NCI-H1105 (cell line): ENCODE measurements around the gene DPF3.

Source experiments
- DNase-seq: peaks from one replicate; lab custom pipeline; 2025; lab: John Stamatoyannopoulos, UW

The DPF3 gene

DNA sequence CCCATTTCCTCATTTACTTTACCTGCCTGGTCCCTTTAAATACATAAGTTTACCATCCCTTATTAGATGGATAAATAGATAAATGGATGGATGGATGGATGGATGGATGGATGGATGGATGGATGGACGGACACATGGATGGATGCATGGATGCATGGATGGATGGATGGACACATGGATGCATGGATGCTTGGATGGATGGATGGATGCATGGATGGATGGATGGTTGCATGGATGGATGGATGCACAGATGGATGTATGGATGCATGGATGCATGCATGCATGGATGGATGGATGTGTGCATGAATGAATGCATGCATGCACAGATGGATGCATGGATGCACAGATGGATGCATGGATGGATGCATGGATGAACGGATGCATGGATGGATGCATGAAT, 93.6 kb downstream of the DPF3 start:
- DNase-seq, result no peak

DNA sequence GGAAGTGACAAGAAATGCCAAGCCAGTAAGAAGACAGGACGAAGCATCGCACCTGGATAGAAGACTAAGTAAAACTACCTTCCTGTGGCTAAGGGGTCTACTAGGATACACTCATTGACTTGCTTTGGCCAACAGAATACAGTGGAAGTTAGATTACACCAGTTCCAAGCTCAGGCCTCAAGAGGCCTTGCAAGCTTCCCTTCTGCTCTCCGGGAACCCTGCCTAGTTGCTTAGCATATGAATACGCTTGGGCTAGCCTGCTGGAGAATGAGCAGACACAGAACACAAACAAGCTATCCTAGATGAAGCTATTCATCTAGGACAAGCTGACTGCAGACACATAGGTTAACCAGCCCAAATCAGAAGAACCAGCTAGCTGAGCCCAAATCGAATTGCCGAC, 97.0 kb downstream of the DPF3 start:
- no peak for DNase-seq

DNA sequence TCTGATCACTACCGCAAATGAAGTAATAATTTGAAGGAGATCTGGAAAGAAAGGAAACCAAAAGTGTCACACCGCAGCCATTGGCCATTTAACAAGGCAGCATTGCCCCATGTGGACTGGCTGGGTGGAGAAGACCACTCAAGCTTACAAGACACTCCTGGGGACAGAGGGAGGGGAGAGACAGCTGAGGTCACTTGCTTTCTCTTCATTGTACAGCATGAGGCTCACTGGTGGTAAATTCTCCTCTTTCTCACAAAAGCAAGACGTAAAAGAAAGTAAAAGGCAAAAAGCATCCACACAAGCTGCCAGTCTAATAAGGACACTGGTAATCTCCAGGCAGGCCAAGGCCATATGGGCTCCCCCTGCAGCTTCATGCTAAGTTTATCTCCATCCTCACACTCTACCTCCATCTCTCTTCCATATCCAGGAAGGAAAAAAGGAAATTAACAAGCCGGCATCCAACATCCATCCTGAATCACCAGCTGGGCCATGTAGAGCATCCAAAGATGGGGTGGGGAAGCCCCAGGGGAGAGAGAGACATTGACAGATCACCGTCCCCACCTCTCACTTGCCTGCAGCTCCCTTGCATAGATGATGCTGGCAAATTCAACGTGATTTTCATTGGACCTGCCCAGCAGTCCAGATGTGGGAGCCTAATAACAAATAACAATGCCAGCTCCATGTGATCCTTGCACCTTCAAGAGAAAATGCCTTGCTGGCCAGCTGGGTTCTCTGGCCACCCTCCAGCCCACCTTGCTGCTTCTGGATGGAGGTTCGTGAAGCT, 100.6 kb downstream of the DPF3 start:
- DNase-seq, result no peak

DNA sequence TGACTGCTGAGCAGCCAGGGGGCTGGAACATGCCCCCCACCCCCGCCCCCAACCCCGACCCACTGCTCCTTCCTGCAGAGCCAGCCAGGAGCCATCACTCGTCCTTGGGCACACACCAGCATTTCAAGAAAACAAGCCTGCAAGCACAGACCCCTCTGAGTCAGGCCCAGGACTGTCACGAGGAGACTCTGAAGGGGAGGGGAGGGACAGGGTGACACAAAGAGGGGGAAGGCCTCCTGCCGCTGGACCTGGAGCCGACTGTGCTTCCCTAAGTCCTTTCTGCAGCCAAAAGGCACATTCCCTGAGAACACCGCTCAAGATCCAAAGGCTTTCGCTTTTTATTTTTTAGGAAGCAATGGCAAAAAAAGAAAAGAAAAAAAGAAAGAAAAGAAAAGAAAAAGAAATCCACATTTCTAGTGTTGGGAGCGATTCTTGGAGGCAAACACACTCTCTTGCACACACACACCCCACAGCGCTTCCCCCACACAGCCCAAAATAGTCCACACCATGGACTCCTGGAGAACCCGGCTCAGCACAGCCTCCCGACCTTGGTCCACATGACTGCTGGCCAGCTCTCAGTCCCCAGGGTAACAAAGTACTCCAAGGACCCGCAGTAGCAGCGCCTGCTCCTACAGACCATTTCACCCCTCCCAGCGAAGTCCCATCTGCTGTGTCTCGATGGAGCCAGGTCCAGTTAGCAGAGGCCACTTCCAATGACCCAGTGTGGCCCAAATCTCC, 101.7 kb downstream of the DPF3 start:
- no peak for DNase-seq

DNA sequence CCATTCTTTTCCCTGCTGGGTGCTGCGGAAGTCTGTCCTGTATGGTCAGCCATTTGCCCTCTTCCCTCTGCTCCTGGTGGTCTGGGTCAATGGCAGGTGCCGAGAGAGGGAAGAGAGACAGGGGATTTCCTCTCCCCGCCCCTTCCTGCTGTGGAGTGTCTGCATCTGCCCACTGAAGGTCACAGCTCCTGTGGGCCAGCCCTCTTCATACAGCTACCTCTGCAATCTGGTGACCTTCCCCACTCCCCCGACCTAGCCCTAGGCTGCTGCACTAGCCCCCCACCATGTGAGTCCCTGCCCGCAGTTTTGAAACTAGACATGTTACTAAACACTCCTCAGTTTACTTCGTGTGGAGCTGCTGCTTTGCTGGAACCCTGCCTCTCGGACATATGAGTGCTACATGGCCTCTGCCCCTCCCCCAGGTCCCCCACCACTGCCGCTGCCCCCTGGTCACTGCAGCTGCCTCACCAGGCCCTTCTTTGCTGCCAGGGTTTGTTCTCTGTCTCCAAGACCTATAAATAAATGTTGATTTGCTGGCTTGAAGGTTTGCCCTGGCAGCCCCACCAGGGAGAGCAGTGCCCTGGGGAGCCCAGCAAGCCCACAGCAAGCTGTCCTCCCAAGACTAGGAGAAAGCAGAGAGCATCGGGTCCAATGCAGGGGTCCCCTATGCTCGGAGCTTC, 102.9 kb downstream of the DPF3 start:
- no peak for DNase-seq

DNA sequence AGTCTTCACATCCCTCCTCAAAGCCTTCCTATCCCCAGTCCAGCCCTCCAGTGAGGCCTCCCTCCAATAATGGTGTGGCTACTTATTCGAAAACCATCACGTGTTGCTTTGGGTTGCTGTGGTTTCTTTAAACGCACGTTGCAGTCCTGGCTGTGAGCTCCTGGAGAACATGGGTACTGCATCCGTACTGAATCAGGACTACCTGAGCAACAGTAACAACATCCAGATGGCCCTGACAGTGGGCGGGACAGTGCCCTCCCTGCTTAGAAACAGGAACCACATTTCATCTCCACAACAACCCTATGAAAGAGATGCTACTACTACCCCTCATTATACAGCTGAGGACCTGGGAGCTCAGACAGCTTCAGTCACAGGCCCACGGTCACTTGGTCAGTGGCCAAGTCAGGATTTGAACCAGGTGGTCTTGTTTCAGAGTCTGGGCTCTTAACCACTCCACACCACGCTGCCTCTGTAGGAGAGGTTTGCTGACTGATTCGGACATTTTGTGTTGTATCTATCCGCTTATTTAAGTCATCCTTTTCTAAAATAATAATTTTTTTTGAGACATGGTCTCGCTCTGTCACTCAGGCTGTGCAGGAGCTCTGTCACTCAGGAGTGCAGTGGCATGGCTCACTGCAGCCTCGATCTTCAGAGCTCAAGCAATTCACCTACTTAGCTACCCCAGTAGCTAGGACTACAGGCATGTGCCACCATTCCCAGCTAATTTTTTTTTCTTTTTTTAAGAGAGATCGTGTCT, 104.8 kb downstream of the DPF3 start:
- no peak for DNase-seq

DNA sequence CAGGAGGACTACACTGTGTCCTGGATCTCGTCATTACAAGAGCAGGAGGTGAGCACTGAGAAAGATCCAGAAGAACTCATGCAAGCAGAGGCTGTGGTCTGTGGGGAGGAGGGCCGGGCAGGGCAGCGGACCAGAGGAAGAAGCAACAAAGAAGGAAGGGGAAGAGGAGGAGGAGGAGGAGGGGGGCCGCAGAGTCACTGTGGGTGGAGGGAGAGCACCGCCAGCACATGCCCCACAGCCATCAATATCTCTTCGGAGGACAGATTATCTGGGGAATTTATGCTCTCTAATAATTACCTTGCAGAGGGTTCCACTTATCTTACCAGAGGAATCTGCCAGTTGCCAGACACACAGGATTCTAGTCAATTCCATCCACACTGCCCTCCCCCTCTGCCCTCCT, 105.6 kb downstream of the DPF3 start:
- DNase-seq, result no peak

DNA sequence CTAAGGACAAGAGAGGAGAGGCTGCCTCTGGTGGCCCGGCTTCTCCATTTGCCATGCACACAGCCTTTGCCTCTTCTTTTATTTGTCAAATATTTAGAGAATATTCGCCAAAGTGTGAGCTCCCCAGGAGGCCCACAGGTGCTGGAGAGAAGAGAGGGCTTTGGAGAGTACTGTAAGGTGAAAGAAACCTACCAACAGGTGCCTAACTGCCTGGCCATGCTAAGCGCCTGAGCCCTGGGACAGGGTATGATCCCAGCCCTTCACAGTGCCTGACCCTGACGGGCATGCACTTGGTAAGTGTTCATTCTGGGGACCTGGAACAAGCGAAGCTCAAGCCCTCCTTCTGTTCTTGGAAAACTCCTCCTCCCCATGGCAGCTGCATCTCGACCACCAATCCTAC, 106.1 kb downstream of the DPF3 start:
- DNase-seq, result no peak

DNA sequence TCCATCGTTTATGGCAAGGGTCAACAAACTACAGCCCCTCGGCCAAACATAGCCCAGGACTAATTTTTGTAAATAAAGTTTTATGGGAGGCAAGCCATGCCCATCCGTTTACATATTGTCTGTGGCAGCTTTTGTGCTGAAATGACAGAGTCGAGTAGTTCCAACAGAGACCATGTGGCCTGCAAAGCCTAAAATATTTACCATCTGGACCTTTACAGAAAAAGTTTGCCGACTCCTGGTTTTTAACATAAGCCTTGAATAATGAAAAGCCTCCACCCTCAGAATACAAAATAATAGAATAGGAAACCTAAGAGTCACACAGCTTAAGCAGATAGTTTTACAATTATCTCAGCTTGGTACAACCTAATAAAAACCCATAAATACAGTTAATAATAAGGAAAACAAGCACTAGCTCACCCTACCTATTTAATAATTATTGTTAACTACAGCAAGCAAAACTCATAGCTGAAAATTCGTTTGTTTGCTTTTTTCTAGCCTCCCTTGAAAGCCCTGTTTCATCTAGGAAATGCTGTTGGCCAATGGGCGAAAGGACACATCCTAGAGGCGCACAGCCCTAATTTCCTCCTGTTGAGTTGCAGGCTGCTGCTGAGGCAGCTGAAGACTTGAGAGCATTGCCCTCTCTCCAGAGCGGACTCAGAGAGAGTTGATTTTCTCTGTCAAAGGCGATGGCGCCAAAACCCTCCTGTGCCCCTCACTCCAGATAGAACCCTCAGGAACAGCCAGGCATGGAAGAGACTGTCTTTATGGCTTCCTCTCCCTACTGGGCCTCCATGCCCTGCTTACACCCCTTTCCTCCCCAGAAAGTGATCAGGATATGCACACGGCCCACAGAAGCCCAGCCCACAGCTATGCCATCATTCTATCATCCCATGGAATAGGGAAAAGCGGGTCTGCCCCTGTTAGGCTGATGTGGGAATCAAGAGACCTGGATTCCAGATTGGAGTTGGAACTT, 107.2 kb downstream of the DPF3 start:
- DNase-seq, result no peak

DNA sequence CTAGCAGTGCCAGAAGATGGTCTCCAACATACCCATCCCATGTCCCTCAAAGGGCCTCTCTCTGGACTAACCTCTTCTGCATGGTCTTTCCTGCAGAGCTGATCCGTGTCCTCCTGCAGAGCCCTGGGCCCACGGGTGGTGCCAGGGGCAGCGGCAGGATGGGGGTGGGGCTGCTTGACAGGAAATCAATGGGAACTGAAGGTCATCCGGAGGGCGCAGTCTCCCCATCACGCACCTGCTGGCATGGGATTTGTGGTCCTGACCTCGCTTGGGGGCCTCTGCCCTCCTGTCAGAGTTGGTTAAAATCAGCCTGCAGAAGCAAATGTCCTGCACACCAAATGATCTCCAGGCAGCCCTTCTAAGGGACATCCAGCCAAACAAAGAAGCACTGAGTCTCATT, 110.2 kb downstream of the DPF3 start:
- no peak for DNase-seq

DNA sequence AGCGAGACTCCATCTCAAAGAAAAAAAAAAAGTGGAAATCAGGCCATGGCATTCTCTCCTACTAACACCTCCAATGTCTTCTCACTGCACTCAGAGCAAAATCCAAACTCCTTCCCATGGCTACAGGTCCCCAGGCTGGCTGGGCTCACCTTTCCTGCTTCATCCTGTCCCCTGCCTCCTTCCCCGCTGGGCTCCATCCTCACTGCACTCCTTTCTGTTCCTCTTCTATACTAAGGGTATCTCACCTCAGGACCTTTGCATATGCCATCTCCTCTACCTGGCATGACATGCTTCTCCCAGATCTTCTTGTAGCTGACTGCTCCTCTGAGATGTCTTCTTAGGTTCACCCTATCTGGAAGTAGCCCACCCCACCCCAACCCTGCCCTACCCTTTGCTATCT, 111.1 kb downstream of the DPF3 start:
- no peak for DNase-seq

DNA sequence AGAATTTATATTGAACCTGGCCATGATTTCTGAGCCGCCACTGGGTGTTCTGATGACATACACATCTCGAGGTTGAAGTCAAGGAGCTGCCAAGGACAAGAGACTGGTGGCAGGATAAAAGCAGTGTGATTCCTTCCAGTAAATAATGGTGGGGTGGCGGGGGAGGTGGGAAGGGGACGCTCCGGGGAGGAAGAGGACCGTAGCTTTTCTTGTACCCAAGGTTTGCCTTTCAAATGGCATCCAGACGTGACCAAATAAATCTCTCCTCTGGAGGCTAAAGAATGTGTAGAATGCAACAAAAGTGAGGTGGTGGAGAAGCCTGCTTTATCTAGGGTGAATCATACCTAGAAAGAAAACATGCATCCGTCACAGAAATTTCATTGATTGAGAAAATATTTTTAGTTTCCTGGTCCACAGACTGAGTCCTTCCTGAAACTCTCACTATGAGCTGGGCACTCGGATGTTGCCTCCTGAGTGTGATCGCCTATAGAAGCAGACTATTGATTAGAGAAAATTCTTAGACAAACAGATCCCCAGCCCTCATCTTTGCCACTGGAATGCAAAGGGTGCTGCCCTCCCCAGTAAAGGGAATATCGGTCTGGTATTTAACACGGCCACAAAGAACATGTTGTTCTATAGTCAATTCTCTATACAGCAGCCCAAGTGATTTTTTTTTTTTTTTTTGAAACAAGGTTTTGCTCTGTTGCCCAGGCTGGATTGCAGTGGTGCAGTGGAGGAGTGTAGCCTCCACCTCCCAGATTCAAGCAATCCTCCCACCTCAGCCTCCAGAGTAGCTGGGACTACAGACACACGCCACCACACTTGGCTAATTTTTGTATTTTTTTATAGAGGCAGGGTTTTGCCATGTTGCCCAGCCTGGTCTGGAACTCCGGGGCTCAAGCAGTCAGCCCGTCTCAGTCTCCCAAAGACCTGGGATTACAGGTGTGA, 112.1 kb downstream of the DPF3 start:
- no peak for DNase-seq

DNA sequence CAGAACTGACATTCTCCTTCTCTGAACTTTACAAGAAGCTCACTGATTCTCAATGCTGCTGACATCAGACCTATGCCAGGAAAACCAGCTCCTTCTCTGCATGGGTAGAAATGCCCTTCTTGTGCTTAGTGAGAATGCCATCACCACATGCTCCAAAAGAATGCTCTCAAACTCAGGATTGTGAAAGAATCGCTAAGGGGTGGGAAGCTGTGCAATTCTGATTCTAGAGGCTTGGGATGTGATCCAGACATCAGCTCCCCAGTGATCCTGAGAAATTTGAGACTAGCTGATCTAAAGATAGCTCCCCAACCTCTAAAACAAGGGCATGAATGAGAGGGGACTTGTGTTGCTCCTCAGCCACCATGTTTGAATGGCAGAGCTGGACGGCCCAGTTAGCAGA, 113.2 kb downstream of the DPF3 start:
- DNase-seq, result no peak

DNA sequence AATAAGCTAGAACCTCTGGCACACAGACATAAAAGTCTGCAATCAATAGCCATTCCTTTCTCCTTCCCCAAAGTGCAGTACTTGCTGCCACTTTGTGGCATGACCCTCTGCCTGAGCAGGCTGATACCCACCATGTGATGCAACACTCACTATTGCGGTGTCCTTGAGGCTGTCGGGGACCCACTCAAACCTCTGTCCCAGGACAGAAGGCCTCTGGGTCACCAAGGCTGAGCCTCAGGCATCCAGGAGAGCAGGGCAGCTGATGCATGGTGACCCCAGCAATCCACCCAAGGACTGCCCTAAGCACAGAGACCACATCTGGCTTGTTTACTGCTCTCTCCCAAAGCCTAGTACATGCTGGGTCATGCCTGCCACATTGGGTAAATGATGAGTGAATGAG, 114.2 kb downstream of the DPF3 start:
- no peak for DNase-seq

DNA sequence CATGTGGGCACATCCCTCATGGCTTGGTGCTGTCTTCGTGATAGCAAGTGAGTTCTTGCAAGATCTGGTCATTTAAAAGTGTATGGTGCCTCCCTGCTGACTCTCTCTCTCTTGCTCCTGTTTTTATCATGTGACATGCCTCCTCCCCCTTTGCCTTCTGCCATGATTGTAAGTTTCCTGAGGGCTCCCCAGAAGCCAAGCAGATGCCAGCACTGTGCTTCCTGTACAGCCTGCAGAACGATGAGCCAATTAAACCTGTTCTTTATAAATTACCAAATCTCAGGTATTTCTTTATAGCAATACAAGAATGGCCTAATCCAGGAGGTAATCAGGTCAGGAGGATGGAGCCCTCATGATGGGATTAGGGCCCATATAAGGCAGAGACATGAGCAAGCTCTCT, 116.3 kb downstream of the DPF3 start:
- no peak for DNase-seq

DNA sequence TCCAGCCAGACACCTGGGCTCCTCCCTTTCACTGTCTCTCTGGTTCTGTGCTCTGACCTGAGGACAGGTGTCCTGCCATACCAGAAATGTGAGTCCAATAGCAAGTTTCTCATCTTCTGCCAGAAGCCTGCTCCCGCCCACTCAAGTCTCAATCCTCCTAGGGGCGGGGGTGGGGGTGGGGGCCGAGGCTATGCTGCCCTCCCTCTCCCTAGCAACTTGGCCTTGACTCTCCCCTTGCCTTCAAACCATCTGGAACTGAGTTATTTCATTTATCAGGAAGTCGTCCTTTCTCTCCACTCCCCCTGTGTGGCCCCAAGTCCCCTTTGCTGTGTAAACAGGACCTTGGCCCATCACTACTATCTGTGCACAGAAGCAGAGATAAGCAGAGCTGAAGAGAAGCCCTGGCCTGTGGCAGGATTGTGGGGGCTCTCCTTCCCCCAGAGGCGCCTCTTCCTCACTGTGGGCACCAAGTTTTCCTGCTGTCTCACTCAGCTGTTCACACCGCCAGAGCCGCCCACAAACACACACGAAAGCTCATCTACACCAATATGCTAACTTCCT, 117.1 kb downstream of the DPF3 start:
- no peak for DNase-seq

DNA sequence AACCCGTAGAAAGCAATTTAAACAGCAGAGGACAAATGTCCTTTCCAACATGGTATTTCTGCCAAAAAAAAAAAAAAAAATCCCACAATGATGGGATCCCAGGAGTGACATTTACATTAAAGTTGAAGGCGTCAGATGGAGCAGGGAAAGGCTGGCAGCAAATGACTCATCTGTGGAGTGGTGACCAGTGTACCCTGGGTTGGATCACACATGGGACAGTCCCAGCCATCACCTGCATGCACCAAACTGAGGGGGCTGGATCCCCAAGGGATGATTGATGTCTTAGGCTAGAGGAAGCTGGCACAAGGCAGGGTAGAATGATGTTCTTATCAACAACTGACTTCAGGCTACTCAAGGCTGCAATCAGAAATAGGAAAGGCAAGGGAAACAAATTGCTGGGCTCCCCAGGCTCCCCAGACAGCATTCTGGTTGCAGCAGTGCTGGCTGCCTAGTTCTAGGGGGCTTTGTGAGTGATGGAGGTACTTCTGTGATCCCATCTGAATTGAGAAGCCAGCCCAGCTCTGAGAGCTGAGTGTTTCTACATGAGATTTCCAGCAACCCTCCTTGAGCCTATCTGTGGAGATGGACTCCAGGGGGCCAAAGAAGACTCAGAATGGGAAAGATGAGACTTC, 117.9 kb downstream of the DPF3 start:
- DNase-seq, result no peak

DNA sequence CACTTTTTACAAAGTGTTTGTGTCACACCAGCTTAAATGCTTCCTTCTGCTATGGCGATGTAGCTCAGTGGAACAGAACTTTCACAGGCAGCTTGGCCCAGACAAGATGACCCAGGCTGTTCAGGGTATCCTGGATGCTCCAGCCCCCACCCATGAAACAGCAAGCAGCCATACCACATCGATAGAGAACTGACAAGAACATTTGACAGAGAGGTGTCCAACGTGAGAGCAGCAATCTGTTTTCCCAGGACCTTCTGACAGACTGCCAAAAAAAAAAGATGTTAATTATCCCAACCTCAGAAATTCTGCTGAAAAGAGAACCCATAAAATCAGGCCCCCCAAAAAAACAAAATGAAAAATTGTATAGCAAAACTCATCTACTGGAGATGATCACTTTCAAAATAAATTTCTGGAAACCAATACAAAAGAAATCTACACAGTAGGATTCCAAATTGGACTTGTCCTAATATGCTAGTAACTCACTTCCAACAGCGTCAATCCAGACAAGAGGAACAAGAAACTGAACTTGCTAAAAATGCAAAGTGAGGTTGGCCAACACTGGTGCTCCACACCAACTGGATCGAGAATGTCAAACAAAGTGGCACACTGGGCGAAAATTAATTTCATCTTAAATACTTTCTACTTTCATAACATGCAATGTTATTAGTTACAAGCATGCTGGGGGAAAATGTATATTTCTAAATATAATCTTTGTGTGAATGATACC, 118.8 kb downstream of the DPF3 start:
- DNase-seq, result no peak

DNA sequence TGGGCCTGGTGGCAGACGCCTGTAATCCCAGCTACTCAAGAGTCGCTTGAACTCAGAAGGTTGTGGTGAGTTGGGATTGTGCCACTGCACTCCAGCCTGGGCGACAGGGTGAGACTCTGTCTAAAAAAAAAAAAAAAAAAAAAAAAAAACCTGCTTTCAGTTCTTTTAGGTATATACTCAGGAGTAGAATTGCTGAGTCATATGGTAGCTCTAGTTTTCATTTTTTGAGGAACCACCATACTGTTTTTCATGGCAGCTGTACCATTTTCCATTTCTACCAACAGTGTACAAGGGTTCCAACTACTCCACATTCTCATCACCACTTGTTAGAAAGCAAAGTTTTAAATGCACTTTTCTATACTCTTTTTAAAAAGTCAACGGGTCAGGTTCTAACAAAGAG, 119.8 kb downstream of the DPF3 start:
- DNase-seq, result no peak
